B cell (primary cell): ENCODE results near the gene GALNT10. TPM values are rescaled to one million over a fixed set of nuclear protein-coding genes. Genes with fewer than 3 reads are reported as not detected.
"Not testable (repeated sequence)": the region's sequence is repeated elsewhere in the genome, so short reads cannot be mapped to it uniquely, and the experiment has no call there.

Source experiments
- ATAC-seq: fragments of 200-7000 bp; cut with Tn5 transposase; one replicate; pipeline ENCODE4 v1.10.0; 2021; ENCODE audit warnings: low read depth, mild to moderate bottlenecking, moderate number of reproducible peaks, moderate library complexity
- CTCF ChIA-PET: fragments of 350-600 bp; sonication (Branson Sonifier 250); formaldehyde crosslinking; loops from one replicate; lab custom pipeline; 2021; ENCODE audit warnings: antibody characterized with exemption, inconsistent platforms; lab: Charles Lee
- POLR2A ChIA-PET: fragments of 350-600 bp; sonication (Branson Sonifier 250); formaldehyde crosslinking; loops from one replicate; lab custom pipeline; 2021; ENCODE audit warnings: antibody characterized with exemption; lab: Charles Lee
- DNase-seq: peaks from one replicate; pipeline ENCODE4 v3.0.0; 2013
- H2AFZ ChIP-seq: 2 replicates; pipeline ENCODE4 v1.6.1; 2012; ENCODE audit warnings: mild to moderate bottlenecking, low read depth, low read length; ENCODE audit not compliant: insufficient read depth, poor library complexity, severe bottlenecking
- H3K27ac ChIP-seq, 2 donors: 1 replicate in 1 of 2; 2 replicates in 1 of 2; pipeline ENCODE4 v1.5.1; 2012 to 2013; ENCODE audit warnings: low read length in 2 of 2, mild to moderate bottlenecking in 2 of 2, moderate library complexity in 1 of 2
- H3K27me3 ChIP-seq, 4 experiments: fragments of 200-600 bp in 1 of 4; sonication (generic) in 1 of 4; replicated peaks in 1 of 4; 1 replicate in 2 of 4; 2 replicates in 2 of 4; pipeline versions ENCODE4 v1.6.1 to v1.7.0; 2013 to 2016; ENCODE audit warnings: low read length in 3 of 4, mild to moderate bottlenecking in 2 of 4, mixed read lengths in 1 of 4, moderate library complexity in 1 of 4; ENCODE audit not compliant: insufficient read depth in 4 of 4, control insufficient read depth in 3 of 4; ENCODE audit errors: control extremely low read depth in 1 of 4
- H3K36me3 ChIP-seq, 2 experiments: replicated peaks in 1 of 2; 1 replicate in 1 of 2; 2 replicates in 1 of 2; pipeline versions ENCODE4 v1.6.1 to v1.7.1; 2013; ENCODE audit warnings: low read length in 1 of 2; ENCODE audit not compliant: insufficient read depth in 2 of 2, control insufficient read depth in 1 of 2; ENCODE audit errors: control extremely low read depth in 1 of 2, extremely low read depth in 1 of 2
- H3K4me1 ChIP-seq, 2 donors: fragments of 200-600 bp in 1 of 2; sonication (generic) in 1 of 2; 1 replicate in 1 of 2; 2 replicates in 1 of 2; pipeline versions ENCODE4 v1.5.1 to v1.6.1; 2013 to 2017; ENCODE audit warnings: low read length in 2 of 2; ENCODE audit not compliant: control insufficient read depth in 2 of 2, insufficient read depth in 2 of 2
- H3K4me2 ChIP-seq: replicated peaks from 2 replicates; pipeline ENCODE3; 2012; ENCODE audit warnings: mild to moderate bottlenecking, low read depth, low read length; ENCODE audit not compliant: poor library complexity, severe bottlenecking
- H3K4me3 ChIP-seq, 5 experiments: fragments of 200-600 bp in 1 of 5; sonication (generic) in 1 of 5; 1 replicate in 3 of 5; 2 replicates in 2 of 5; pipeline versions ENCODE4 v1.5.1 to v1.7.0; 2011 to 2016; ENCODE audit warnings: low read length in 4 of 5, mild to moderate bottlenecking in 4 of 5, low read depth in 2 of 5, control low read depth in 1 of 5, moderate library complexity in 1 of 5; ENCODE audit not compliant: insufficient read depth in 1 of 5; ENCODE audit errors: control extremely low read depth in 1 of 5, extremely low read depth in 1 of 5
- H3K79me2 ChIP-seq: fragments of 200-600 bp; sonication (generic); one replicate; pipeline ENCODE4 v1.6.0; 2016; ENCODE audit warnings: low read length; ENCODE audit not compliant: control insufficient read depth, insufficient read depth
- H3K9ac ChIP-seq: fragments of 200-600 bp; sonication (generic); 2 replicates; pipeline ENCODE4 v1.6.1; 2017; ENCODE audit warnings: mild to moderate bottlenecking, low read length, moderate library complexity
- H3K9me3 ChIP-seq, 3 donors: one replicate each; pipeline versions ENCODE4 v1.6.1 to v1.7.1; 2013; ENCODE audit warnings: low read length in 2 of 3; ENCODE audit not compliant: control insufficient read depth in 2 of 3, insufficient read depth in 1 of 3; ENCODE audit errors: control extremely low read depth in 1 of 3
- H4K20me1 ChIP-seq: 2 replicates; pipeline ENCODE4 v1.6.0; 2012; ENCODE audit warnings: mild to moderate bottlenecking, low read length; ENCODE audit not compliant: insufficient read depth, control insufficient read depth, poor library complexity, severe bottlenecking
- H3K27ac Mint-ChIP-seq: one replicate; pipeline ENCODE4 v1.8.0; 2021; ENCODE audit warnings: mixed read lengths
- H3K27me3 Mint-ChIP-seq: one replicate; pipeline ENCODE4 v1.8.0; 2021; ENCODE audit warnings: mixed read lengths
- H3K4me1 Mint-ChIP-seq: one replicate; pipeline ENCODE4 v1.8.0; 2021; ENCODE audit warnings: mixed read lengths
- H3K4me3 Mint-ChIP-seq: one replicate; pipeline ENCODE4 v1.8.0; 2021; ENCODE audit warnings: mixed read lengths
- H3K9me3 Mint-ChIP-seq: one replicate; pipeline ENCODE4 v1.8.0; 2022; ENCODE audit warnings: mixed read lengths; ENCODE audit not compliant: insufficient read depth
- EZH2 ChIP-seq: IDR thresholded peaks from 2 replicates; pipeline ENCODE4 v1.6.1; 2012; ENCODE audit warnings: borderline replicate concordance, low read depth, mild to moderate bottlenecking, moderate library complexity, low read length; ENCODE audit not compliant: insufficient read depth, poor library complexity, severe bottlenecking
- WGBS: methylation state at CpG from one replicate; pipeline ENCODE4 v1.1.5; 2013; ENCODE audit warnings: missing lambda C conversion rate; ENCODE audit not compliant: insufficient coverage; 5-methylcytosine and 5-hydroxymethylcytosine counted together
- intact Hi-C: fragments of 100-400 bp; cut with micrococcal nuclease; formaldehyde crosslinking; loops from one replicate; pipeline ENCODE4 v1.10.0; 2022
- polyA plus RNA-seq: library from polyadenylated mRNA; depleted of rRNA; stranded (reverse); fragments of >200 nt; gene quantifications from 2 replicates; pipeline ENCODE4 v1.2.3, GENCODE V29; 2012
- total RNA-seq, 2 donors: library from RNA; stranded (reverse); fragments of 120-200 nt in 1 of 2; gene quantifications; 1 replicate in 1 of 2; 2 replicates in 1 of 2; pipeline versions ENCODE4 v1.2.3 to v1.2.4, GENCODE V29; 2013 to 2022
- TF ChIP-seq, protein P1 (sequence below): fragments of 200-600 bp; IDR thresholded peaks from one replicate; pipeline ENCODE4 v1.8.0; 2022; ENCODE audit warnings: antibody characterized with exemption, mild to moderate bottlenecking

GALNT10 gene
- total and polyA plus RNA-seq, 2 donors (not counting 1 experiment from before 2014, with no cell fraction given), result 27.7 to 42.8 TPM

DNA sequence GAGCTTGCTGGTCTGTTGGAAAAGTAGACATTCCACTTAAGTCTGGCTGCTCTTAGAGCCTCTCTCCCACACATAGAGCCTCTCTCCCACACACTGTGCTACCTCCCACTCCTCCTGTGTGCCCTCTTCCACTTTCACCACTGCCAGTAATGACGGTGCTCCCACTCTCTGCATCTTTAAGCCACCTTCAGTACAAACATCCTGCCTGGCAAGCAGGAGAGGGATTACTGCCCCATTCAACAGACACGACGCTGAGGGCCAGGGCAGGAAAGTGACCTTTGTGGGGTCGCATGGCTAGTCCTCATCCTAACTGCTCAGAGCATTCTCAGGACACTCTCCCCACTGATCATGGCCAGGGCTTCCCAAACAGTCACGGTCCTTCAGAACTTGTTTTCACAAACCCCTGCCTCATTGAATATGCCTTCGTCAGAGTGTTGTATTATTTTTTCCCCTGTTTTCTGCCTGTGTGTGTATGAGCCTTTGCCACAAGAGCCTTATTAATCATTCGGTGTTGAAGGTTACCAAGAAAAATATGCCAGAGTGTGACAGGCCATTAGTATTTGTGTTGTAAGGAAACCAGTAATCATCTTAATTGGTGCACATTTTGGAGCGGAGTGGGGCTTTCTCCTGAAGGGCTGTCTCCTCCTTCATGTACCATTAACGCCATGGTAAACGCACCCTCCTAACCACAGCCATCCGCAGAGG lies 168.1 kb downstream of the GALNT10 start:
- POLR2A ChIA-PET, result no interaction called here
- H3K79me2 ChIP-seq, result no peaks in the 10 kb centered on the region
- H3K9me3 Mint-ChIP-seq, result no peaks in the 10 kb centered on the region
- no peaks in the 10 kb centered on the region for H3K9me3 ChIP-seq
- no peaks in the 10 kb centered on the region for H3K27me3 ChIP-seq
- H2AFZ ChIP-seq, result no peak overlapping the region
- no peaks in the 10 kb centered on the region for H3K4me1 ChIP-seq
- TF ChIP-seq EZH2, result no peak
- TF ChIP-seq, protein P1, sequence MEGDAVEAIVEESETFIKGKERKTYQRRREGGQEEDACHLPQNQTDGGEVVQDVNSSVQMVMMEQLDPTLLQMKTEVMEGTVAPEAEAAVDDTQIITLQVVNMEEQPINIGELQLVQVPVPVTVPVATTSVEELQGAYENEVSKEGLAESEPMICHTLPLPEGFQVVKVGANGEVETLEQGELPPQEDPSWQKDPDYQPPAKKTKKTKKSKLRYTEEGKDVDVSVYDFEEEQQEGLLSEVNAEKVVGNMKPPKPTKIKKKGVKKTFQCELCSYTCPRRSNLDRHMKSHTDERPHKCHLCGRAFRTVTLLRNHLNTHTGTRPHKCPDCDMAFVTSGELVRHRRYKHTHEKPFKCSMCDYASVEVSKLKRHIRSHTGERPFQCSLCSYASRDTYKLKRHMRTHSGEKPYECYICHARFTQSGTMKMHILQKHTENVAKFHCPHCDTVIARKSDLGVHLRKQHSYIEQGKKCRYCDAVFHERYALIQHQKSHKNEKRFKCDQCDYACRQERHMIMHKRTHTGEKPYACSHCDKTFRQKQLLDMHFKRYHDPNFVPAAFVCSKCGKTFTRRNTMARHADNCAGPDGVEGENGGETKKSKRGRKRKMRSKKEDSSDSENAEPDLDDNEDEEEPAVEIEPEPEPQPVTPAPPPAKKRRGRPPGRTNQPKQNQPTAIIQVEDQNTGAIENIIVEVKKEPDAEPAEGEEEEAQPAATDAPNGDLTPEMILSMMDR, result no peak
- H3K27ac Mint-ChIP-seq, result no peak overlapping the region
- peaks cover 0 to 17% of the 10 kb centered on the region in 2 experiments for H3K36me3 ChIP-seq
- no peak for DNase-seq
- WGBS, result 94% methylated on average over 6 of the region's 11 CpGs
- H3K4me3 ChIP-seq, result no peak overlapping the region
- no peaks in the 10 kb centered on the region for H3K4me1 Mint-ChIP-seq
- intact Hi-C loops, result no loop called here
- no peak overlapping the region for H3K4me2 ChIP-seq
- no peak overlapping the region for H3K9ac ChIP-seq
- no peaks in the 10 kb centered on the region for H3K27me3 Mint-ChIP-seq
- ATAC-seq, result no peak
- CTCF ChIA-PET, result interaction anchor here (0.6 kb wide), 1 partner anchor 362 kb away, joined by 3 read pairs; no protein-coding TSS in a partner anchor
- no peaks in the 10 kb centered on the region for H4K20me1 ChIP-seq
- H3K4me3 Mint-ChIP-seq, result no peak overlapping the region
- H3K27ac ChIP-seq, result no peak overlapping the region

DNA sequence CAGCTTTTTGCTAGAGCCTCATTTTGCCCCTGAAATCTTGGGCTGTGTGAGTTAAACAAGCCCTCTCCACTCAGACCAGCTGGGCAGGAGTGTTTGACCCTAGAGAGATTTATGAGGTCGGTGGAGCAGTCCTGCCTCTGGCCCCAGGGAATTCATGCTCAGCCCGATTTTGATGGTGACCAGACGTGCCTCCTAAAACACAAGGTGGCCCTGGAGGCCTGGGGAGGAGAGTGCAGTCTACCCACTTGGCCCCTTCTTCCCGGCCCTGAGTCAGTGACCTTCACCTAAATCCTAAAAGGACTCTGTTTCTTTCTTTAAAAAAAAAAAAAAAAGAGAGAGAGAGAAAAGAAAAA lies 168.7 kb downstream of the GALNT10 start:
- H3K4me3 Mint-ChIP-seq, result no peak overlapping the region
- no peaks in the 10 kb centered on the region for H4K20me1 ChIP-seq
- no peaks in the 10 kb centered on the region for H3K27me3 ChIP-seq
- no peaks in the 10 kb centered on the region for H3K4me1 ChIP-seq
- no peaks in the 10 kb centered on the region for H3K9me3 ChIP-seq
- no peaks in the 10 kb centered on the region for H3K27me3 Mint-ChIP-seq
- H3K4me3 ChIP-seq, result no peak overlapping the region
- DNase-seq (no peak), ATAC-seq (no peak)
- intact Hi-C loops, result no loop called here
- WGBS, result no CpG with 5 or more reads among the region's 4 CpGs
- no peak overlapping the region for H3K27ac Mint-ChIP-seq
- H3K9ac ChIP-seq, result no peak overlapping the region
- CTCF ChIA-PET, result no interaction called here
- no peaks in the 10 kb centered on the region for H3K4me1 Mint-ChIP-seq
- H3K79me2 ChIP-seq, result no peaks in the 10 kb centered on the region
- no peak overlapping the region for H3K4me2 ChIP-seq
- TF ChIP-seq, protein P1, result no peak
- no peak for TF ChIP-seq EZH2
- no peak overlapping the region for H3K27ac ChIP-seq
- peaks cover 0 to 17% of the 10 kb centered on the region in 2 experiments for H3K36me3 ChIP-seq
- no peak overlapping the region for H2AFZ ChIP-seq
- POLR2A ChIA-PET, result no interaction called here
- H3K9me3 Mint-ChIP-seq, result no peaks in the 10 kb centered on the region

DNA sequence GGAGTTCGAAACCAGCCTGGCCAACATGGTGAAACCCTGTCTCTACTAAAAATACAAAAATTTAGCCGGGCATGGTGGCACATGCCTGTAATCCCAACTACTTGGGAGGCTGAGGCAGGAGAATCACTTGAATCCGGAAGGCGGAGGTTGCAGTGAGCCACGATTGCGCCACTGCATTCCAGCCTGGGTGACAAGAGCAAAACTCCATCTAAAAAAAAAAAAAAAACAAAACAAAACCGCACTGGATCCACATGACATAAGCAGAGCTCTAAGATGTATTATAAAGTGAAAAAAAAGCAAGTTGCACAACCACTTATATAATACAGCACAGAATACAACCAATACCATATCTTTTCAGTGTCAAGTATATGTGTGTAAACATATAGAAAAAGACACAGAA lies 169.7 kb downstream of the GALNT10 start:
- H3K79me2 ChIP-seq, H3K4me3 ChIP-seq, POLR2A ChIA-PET, H3K4me1 ChIP-seq, intact Hi-C loops, H4K20me1 ChIP-seq, H3K9ac ChIP-seq, H3K4me2 ChIP-seq, H2AFZ ChIP-seq, H3K27ac ChIP-seq, H3K27ac Mint-ChIP-seq, H3K4me3 Mint-ChIP-seq, DNase-seq, H3K9me3 ChIP-seq, H3K27me3 Mint-ChIP-seq, H3K9me3 Mint-ChIP-seq, H3K4me1 Mint-ChIP-seq, H3K27me3 ChIP-seq, ATAC-seq: not testable (repeated sequence)
- CTCF ChIA-PET, result interaction anchor here (0.6 kb wide), 1 partner anchor 175 kb away, joined by 3 read pairs; no protein-coding TSS in a partner anchor
- peaks cover 0 to 19% of the 10 kb centered on the region in 2 experiments for H3K36me3 ChIP-seq
- WGBS, result 100% methylated on average over 2 of the region's 7 CpGs
